GM12878 (cell line): ENCODE results near the gene MSRB1. TPM values are rescaled to one million over a fixed set of nuclear protein-coding genes. Genes with fewer than 3 reads are reported as not detected.

Experiments used
- ATAC-seq: fragments of 200-7000 bp; cut with Tn5 transposase; 3 replicates; pipeline ENCODE4 v1.9.1; 2020; ENCODE audit warnings: mild to moderate bottlenecking, moderate library complexity
- BruUV-seq: library from RNA; stranded (reverse); fragments of 400-500 nt; replicated peaks from 2 replicates; lab custom pipeline; 2021; lab: Mats Ljungman, UMichigan
- CTCF ChIA-PET: fragments of 300-600 bp; sonication (Branson Sonifier 250); formaldehyde crosslinking; extraction: SDS; loops from one replicate; lab custom pipeline; 2021; ENCODE audit warnings: inconsistent platforms; lab: Yijun Ruan, JAX
- POLR2A ChIA-PET: fragments of 350-600 bp; formaldehyde crosslinking; extraction: SDS; loops from one replicate; lab custom pipeline; 2021; ENCODE audit warnings: inconsistent platforms; lab: Charles Lee
- RAD21 ChIA-PET: fragments of 300-600 bp; sonication (Branson Sonifier 250); formaldehyde crosslinking; loops from one replicate; lab custom pipeline; 2023; ENCODE audit warnings: antibody characterized with exemption; ENCODE audit not compliant: unreplicated experiment; lab: Charles Lee
- SMC1A ChIA-PET: fragments of 300-600 bp; sonication (Branson Sonifier 250); formaldehyde crosslinking; loops from one replicate; lab custom pipeline; 2023; ENCODE audit not compliant: unreplicated experiment, uncharacterized antibody; lab: Charles Lee
- DNase-seq: peaks from one replicate; pipeline ENCODE4 v3.0.0-alpha.2; 2011; ENCODE audit warnings: low read depth, low spot score
- FAIRE-seq: peaks from 3 replicates; lab custom pipeline; 2011; peaks lifted over from hg19 to GRCh38; lab: Jason Lieb, UNC
- H2AFZ ChIP-seq: 2 replicates; pipeline ENCODE4 v1.6.0; 2011; ENCODE audit warnings: low read depth, low read length, control low read depth; ENCODE audit not compliant: control insufficient read depth
- H3K27ac ChIP-seq: 2 replicates; pipeline ENCODE4 v1.5.1; 2011; ENCODE audit warnings: control low read depth; ENCODE audit not compliant: control insufficient read depth, insufficient read depth
- H3K27me3 ChIP-seq, 2 experiments: replicated peaks in 1 of 2; 2 replicates each; pipeline versions ENCODE4 v1.6.0 to v1.6.1; 2011; ENCODE audit warnings: low read length in 1 of 2; ENCODE audit not compliant: control insufficient read depth in 2 of 2, insufficient read depth in 2 of 2
- H3K36me3 ChIP-seq, 2 experiments: 2 replicates each; pipeline ENCODE4 v1.5.1; 2011; ENCODE audit warnings: low read length in 1 of 2; ENCODE audit not compliant: control insufficient read depth in 2 of 2, insufficient read depth in 2 of 2
- H3K4me1 ChIP-seq: 2 replicates; pipeline ENCODE4 v1.6.1; 2011; ENCODE audit warnings: mild to moderate bottlenecking, low read length, moderate library complexity, mixed read lengths; ENCODE audit not compliant: control insufficient read depth, insufficient read depth
- H3K4me2 ChIP-seq: 2 replicates; pipeline ENCODE4 v1.6.0; 2011; ENCODE audit warnings: control low read depth; ENCODE audit not compliant: control insufficient read depth, insufficient read depth
- H3K4me3 ChIP-seq: fragments of 200-600 bp; sonication (generic); 2 replicates; pipeline ENCODE4 v1.5.1; 2016
- H3K79me2 ChIP-seq: 2 replicates; pipeline ENCODE4 v1.6.0; 2011; ENCODE audit warnings: low read length; ENCODE audit not compliant: control insufficient read depth, insufficient read depth
- H3K9ac ChIP-seq: 2 replicates; pipeline ENCODE4 v1.8.0; 2011; ENCODE audit warnings: low read length, control low read depth, mixed read lengths; ENCODE audit not compliant: control insufficient read depth, insufficient read depth
- H3K9me3 ChIP-seq: replicated peaks from 3 replicates; pipeline ENCODE4 v1.5.1; 2011; ENCODE audit warnings: mild to moderate bottlenecking, low read length; ENCODE audit not compliant: control insufficient read depth, insufficient read depth
- H4K20me1 ChIP-seq: 2 replicates; pipeline ENCODE4 v1.6.0; 2011; ENCODE audit not compliant: control insufficient read depth, insufficient read depth
- GABPA ChIP-seq: IDR thresholded peaks from 2 replicates; pipeline ENCODE4 v1.6.1; 2014; ENCODE audit warnings: antibody characterized with exemption, low read depth, mild to moderate bottlenecking, inconsistent platforms
- GATAD2B ChIP-seq: fragments of 450-650 bp; conservative IDR thresholded peaks from 2 replicates; pipeline ENCODE4 v1.6.1; 2017; ENCODE audit warnings: low read depth, mild to moderate bottlenecking, moderate library complexity
- KDM1A ChIP-seq: fragments of 200-600 bp; sonication (generic); IDR thresholded peaks from 2 replicates; pipeline ENCODE4 v1.6.1; 2016; ENCODE audit warnings: borderline replicate concordance
- MYB ChIP-seq: fragments of 150-350 bp; IDR thresholded peaks from 2 replicates; pipeline ENCODE4 v1.6.1; 2014; ENCODE audit warnings: mild to moderate bottlenecking, low read depth, low read length, borderline replicate concordance
- POLR2AphosphoS2 ChIP-seq: IDR thresholded peaks from 2 replicates; pipeline ENCODE4 v1.6.1; 2011; ENCODE audit warnings: low read depth, mild to moderate bottlenecking, low read length, improper control_type of control experiment, moderate library complexity
- RELA ChIP-seq: fragments of 450-650 bp; IDR thresholded peaks from 2 replicates; pipeline ENCODE4 v1.8.0; 2014; ENCODE audit warnings: borderline replicate concordance; ENCODE audit not compliant: partially characterized antibody
- SMAD5 ChIP-seq: IDR thresholded peaks from 2 replicates; pipeline ENCODE4 v1.6.1; 2016; ENCODE audit warnings: antibody characterized with exemption, low read depth
- SREBF2 ChIP-seq: IDR thresholded peaks from 2 replicates; pipeline ENCODE4 v1.6.1; 2012; ENCODE audit warnings: mild to moderate bottlenecking, low read length
- YBX1 ChIP-seq: fragments of 450-650 bp; IDR thresholded peaks from 2 replicates; pipeline ENCODE4 v1.6.1; 2016; ENCODE audit warnings: antibody characterized with exemption
- ZNF274 ChIP-seq: IDR thresholded peaks from one replicate; pipeline ENCODE4 v1.8.0; 2011; ENCODE audit not compliant: insufficient read length, insufficient read depth
- WGBS: methylation state at CpG from one replicate; pipeline ENCODE4 v1.1.6; 2016; ENCODE audit warnings: low lambda C conversion rate; ENCODE audit not compliant: insufficient replicate concordance, insufficient coverage; ENCODE audit errors: missing lambda C conversion rate; 5-methylcytosine and 5-hydroxymethylcytosine counted together
- in situ Hi-C: fragments of 300-500 bp; cut with MboI; formaldehyde crosslinking; loops from 9 replicates; pipeline ENCODE4 v1.14.3; 2018; ENCODE audit warnings: mixed read lengths
- intact Hi-C: fragments of 100-400 bp; cut with micrococcal nuclease; formaldehyde crosslinking; loops from one replicate; pipeline ENCODE4 v1.14.2; 2022; ENCODE audit not compliant: unreplicated experiment
- polyA plus RNA-seq, 11 experiments: library from polyadenylated mRNA; depleted of rRNA in 4 of 11; unstranded in 6 of 11; stranded (reverse) in 5 of 11; fragments of >200 nt; fragmentation: Nextera tagmentation in 4 of 11; fragmentation: Illumina TruSeq in 1 of 11; extraction: Ambion mirVana in 4 of 11; extraction: Trizol in 1 of 11; gene quantifications; 1 replicate in 1 of 11; 2 replicates in 10 of 11; pipeline versions ENCODE4 v1.2.1 to v1.2.3, GENCODE V29; 2011 to 2016; ENCODE audit warnings: inconsistent platforms in 2 of 11, missing spikeins in 2 of 11, low read depth in 1 of 11
- total RNA-seq, 4 experiments: library from RNA; depleted of rRNA in 3 of 4; stranded (reverse); fragments of >200 nt in 3 of 4; fragmentation: Illumina TruSeq in 1 of 4; extraction: Trizol in 1 of 4; gene quantifications; 2 replicates each; pipeline versions ENCODE4 v1.2.1 to v1.2.3, GENCODE V29; 2013 to 2021
- TF ChIP-seq, protein P1 (sequence below): IDR thresholded peaks from 2 replicates; pipeline ENCODE4 v1.6.1; 2011; ENCODE audit warnings: mild to moderate bottlenecking, low read depth, low read length, moderate library complexity; ENCODE audit not compliant: insufficient replicate concordance
- TF ChIP-seq, protein P2 (sequence below): fragments of 450-650 bp; IDR thresholded peaks from 2 replicates; pipeline ENCODE4 v1.6.1; 2017; ENCODE audit warnings: mild to moderate bottlenecking, low read depth, inconsistent platforms; ENCODE audit not compliant: poor library complexity, severe bottlenecking
- TF ChIP-seq, protein P3 (sequence below): IDR thresholded peaks from 2 replicates; pipeline ENCODE4 v1.6.1; 2011; ENCODE audit warnings: low read depth, mild to moderate bottlenecking, low read length, moderate library complexity, borderline replicate concordance; ENCODE audit errors: extremely low read depth
- TF ChIP-seq, protein P4 (sequence below): fragments of 450-650 bp; IDR thresholded peaks from 2 replicates; pipeline ENCODE4 v1.6.1; 2016; ENCODE audit warnings: mild to moderate bottlenecking
- TF ChIP-seq, protein P5 (sequence below): IDR thresholded peaks from 2 replicates; pipeline ENCODE4 v1.6.1; 2012; ENCODE audit warnings: low read depth, low read length, improper control_type of control experiment

MSRB1 gene
- total and polyA plus RNA-seq, 10 of the 15 experiments (the other 5 are each of a cell fraction or from before 2014, with no cell fraction given), result 5.1 to 48.6 (median 25.7) TPM

DNA sequence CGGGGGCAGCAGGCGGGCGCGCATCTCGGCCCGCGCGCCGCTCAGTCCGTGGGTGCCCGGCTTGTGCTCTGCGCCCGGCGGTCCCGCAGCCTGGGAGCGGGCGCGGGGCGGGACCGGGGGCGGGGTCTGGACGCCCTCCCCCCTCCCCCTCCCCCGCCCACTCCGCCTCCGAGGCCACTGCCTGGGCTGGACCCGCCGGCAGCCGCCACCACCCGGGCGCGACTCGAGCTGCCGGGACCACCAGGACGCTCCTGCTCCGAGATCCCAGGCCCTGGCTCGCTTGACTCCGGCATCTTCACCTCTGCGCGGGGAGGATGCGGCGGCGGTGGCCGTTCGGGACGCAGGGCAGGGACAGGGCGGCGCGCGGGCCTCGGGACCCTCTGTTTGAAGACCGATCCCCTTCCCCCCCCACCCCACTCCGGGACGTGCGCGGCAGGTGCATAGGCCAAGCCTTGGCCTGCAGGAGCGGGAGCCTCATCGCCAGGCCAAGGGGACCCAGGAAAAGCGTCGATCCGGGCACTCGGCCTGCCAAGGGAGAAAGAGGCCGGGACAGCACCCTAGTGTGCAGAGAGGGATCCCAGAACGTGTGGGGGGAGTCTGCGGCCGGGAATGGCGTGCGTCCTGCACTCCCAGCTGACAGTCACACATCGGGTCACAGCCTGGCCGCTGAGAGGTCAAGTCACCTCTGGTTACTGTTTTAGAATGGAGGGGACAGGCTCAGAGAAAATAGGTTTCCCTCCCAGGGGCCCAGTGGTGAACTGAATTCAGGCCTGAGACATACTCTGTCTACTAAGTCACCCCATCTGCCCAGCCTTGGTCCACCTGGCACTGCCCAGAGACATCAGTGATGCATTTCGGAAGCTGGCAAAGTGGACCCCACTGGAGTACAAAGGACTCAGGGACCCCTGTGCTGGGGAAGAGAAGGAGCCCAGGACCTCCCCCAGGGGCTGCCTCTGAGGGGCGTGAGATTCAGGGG is 24.4 kb downstream of the MSRB1 start, which contains the start of gene HS3ST6:
Gene HS3ST6, minus strand, starts transcription at position 65 of the 976 bp plus-strand sequence. CDS start 92 bp downstream, outside the sequence.
- H3K79me2 ChIP-seq, result no peaks in the 10 kb centered on the region
- TF ChIP-seq RELA, result no peak
- no peak for TF ChIP-seq ZNF274
- TF ChIP-seq GABPA, result no peak
- TF ChIP-seq, protein P1, sequence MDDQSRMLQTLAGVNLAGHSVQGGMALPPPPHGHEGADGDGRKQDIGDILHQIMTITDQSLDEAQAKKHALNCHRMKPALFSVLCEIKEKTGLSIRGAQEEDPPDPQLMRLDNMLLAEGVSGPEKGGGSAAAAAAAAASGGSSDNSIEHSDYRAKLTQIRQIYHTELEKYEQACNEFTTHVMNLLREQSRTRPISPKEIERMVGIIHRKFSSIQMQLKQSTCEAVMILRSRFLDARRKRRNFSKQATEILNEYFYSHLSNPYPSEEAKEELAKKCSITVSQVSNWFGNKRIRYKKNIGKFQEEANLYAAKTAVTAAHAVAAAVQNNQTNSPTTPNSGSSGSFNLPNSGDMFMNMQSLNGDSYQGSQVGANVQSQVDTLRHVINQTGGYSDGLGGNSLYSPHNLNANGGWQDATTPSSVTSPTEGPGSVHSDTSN, result no peak
- TF ChIP-seq YBX1, result no peak
- TF ChIP-seq, protein P2, sequence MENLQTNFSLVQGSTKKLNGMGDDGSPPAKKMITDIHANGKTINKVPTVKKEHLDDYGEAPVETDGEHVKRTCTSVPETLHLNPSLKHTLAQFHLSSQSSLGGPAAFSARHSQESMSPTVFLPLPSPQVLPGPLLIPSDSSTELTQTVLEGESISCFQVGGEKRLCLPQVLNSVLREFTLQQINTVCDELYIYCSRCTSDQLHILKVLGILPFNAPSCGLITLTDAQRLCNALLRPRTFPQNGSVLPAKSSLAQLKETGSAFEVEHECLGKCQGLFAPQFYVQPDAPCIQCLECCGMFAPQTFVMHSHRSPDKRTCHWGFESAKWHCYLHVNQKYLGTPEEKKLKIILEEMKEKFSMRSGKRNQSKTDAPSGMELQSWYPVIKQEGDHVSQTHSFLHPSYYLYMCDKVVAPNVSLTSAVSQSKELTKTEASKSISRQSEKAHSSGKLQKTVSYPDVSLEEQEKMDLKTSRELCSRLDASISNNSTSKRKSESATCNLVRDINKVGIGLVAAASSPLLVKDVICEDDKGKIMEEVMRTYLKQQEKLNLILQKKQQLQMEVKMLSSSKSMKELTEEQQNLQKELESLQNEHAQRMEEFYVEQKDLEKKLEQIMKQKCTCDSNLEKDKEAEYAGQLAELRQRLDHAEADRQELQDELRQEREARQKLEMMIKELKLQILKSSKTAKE, result no peak
- TF ChIP-seq POLR2AphosphoS2, result no peak
- no peak for TF ChIP-seq SREBF2
- TF ChIP-seq, protein P3, sequence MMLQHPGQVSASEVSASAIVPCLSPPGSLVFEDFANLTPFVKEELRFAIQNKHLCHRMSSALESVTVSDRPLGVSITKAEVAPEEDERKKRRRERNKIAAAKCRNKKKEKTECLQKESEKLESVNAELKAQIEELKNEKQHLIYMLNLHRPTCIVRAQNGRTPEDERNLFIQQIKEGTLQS, result no peak
- no peak for TF ChIP-seq MYB
- TF ChIP-seq SMAD5, result no peak
- TF ChIP-seq, protein P4, sequence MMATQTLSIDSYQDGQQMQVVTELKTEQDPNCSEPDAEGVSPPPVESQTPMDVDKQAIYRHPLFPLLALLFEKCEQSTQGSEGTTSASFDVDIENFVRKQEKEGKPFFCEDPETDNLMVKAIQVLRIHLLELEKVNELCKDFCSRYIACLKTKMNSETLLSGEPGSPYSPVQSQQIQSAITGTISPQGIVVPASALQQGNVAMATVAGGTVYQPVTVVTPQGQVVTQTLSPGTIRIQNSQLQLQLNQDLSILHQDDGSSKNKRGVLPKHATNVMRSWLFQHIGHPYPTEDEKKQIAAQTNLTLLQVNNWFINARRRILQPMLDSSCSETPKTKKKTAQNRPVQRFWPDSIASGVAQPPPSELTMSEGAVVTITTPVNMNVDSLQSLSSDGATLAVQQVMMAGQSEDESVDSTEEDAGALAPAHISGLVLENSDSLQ, result no peak
- no peak for TF ChIP-seq GATAD2B
- no peak for TF ChIP-seq KDM1A
- TF ChIP-seq, protein P5, sequence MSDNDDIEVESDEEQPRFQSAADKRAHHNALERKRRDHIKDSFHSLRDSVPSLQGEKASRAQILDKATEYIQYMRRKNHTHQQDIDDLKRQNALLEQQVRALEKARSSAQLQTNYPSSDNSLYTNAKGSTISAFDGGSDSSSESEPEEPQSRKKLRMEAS, result no peak
- TF ChIP-seq, all 136 proteins: peak for 0
- DNase-seq, result no peak
- Histone ChIP-seq H3K4me1 (no peaks in the 10 kb centered on the region), H3K4me2 (no peak within 1 kb of the TSS), H3K27me3 (peaks cover 6 to 7% of the 10 kb centered on the region in 2 experiments; a peak in 3 of 4 replicates), H2AFZ (no peak within 1 kb of the TSS), H4K20me1 (no peaks in the 10 kb centered on the region), H3K27ac (no peak within 1 kb of the TSS), H3K9ac (no peak within 1 kb of the TSS), H3K9me3 (no peaks in the 10 kb centered on the region), H3K4me3 (no peak within 1 kb of the TSS), H3K36me3 (no peaks in the 10 kb centered on the region; a peak in 1 of 4 replicates)
- in situ Hi-C loops (no loop called here), intact Hi-C loops (no loop called here)
- 13% methylated on average over 23 of the region's 71 CpGs for WGBS
- no peak for ATAC-seq
- FAIRE-seq, result no peak
- RAD21 ChIA-PET, result no interaction called here
- CTCF ChIA-PET, result no interaction called here
- POLR2A ChIA-PET, result no interaction called here
- SMC1A ChIA-PET, result no interaction called here
- no TSS peak for BruUV-seq
